Karpas-422 (cell line): ENCODE results near the gene SCAF11. TPM values are rescaled to one million over a fixed set of nuclear protein-coding genes. Genes with fewer than 3 reads are reported as not detected.

ENCODE experiments used
- DNase-seq: peaks from one replicate; pipeline ENCODE4 v3.0.0-alpha.2; 2015
- H2AFZ ChIP-seq: fragments of 200-600 bp; sonication (generic); 2 replicates; pipeline ENCODE4 v1.6.1; 2014; ENCODE audit warnings: antibody characterized with exemption, low read length, mixed read lengths
- H3K27ac ChIP-seq: fragments of 200-600 bp; sonication (generic); 2 replicates; pipeline ENCODE4 v1.5.1; 2014; ENCODE audit warnings: mild to moderate bottlenecking, low read length, moderate library complexity
- H3K27me3 ChIP-seq: fragments of 200-600 bp; sonication (generic); 2 replicates; pipeline ENCODE4 v1.6.1; 2014; ENCODE audit warnings: low read length, mixed read lengths
- H3K36me3 ChIP-seq: fragments of 200-600 bp; sonication (generic); 2 replicates; pipeline ENCODE4 v1.6.1; 2014; ENCODE audit warnings: low read length, mixed read lengths; ENCODE audit not compliant: insufficient read depth
- H3K4me1 ChIP-seq: fragments of 200-600 bp; sonication (generic); 2 replicates; pipeline ENCODE4 v1.6.1; 2014; ENCODE audit warnings: mild to moderate bottlenecking, low read length, mixed read lengths
- H3K4me2 ChIP-seq: fragments of 200-600 bp; sonication (generic); 2 replicates; pipeline ENCODE4 v1.6.1; 2014; ENCODE audit warnings: low read length, low read depth, mild to moderate bottlenecking; ENCODE audit not compliant: poor library complexity, severe bottlenecking
- H3K4me3 ChIP-seq: fragments of 200-600 bp; sonication (generic); 2 replicates; pipeline ENCODE4 v1.5.1; 2014; ENCODE audit warnings: mild to moderate bottlenecking, antibody characterized with exemption, low read length, mixed read lengths
- H3K79me2 ChIP-seq: fragments of 200-600 bp; sonication (generic); 2 replicates; pipeline ENCODE4 v1.6.1; 2014; ENCODE audit warnings: mild to moderate bottlenecking, low read length, mixed read lengths
- H3K9ac ChIP-seq: fragments of 200-600 bp; sonication (generic); 2 replicates; pipeline ENCODE4 v1.6.0; 2014; ENCODE audit warnings: low read length
- H3K9me2 ChIP-seq: fragments of 200-600 bp; sonication (generic), shearing (Covaris generic); replicated peaks from 2 replicates; pipeline ENCODE4 v1.6.0; 2014; ENCODE audit warnings: mild to moderate bottlenecking, low read length, moderate library complexity; ENCODE audit not compliant: insufficient read depth
- H3K9me3 ChIP-seq: fragments of 300-700, 200-600 bp; sonication (generic); 2 replicates; pipeline ENCODE4 v1.6.1; 2014; ENCODE audit warnings: low read length, mixed read lengths
- H4K20me1 ChIP-seq: fragments of 200-600 bp; sonication (generic); 2 replicates; pipeline ENCODE4 v1.6.1; 2014; ENCODE audit warnings: mild to moderate bottlenecking, antibody characterized with exemption, low read length, low read depth; ENCODE audit not compliant: insufficient read depth
- small RNA-seq: library from RNA; depleted of rRNA; stranded (forward); fragments of <200 nt; gene quantifications from one replicate; pipeline ENCODE3, GENCODE V24; 2014
- total RNA-seq: library from RNA; depleted of rRNA; stranded (reverse); fragments of >200 nt; shearing (Covaris generic); gene quantifications from 2 replicates; pipeline ENCODE4 v1.2.3, GENCODE V29; 2014; ENCODE audit warnings: low replicate concordance

SCAF11 gene
- total RNA-seq, 1 experiment from 2014 or later = 150 TPM

GRCh38 chr12:45879363-45879895 lies 110.9 kb downstream of the SCAF11 start:
- Histone ChIP-seq H3K36me3 (peaks cover 73% of the 10 kb centered on the region), H4K20me1 (no peaks in the 10 kb centered on the region), H3K4me2 (no peak overlapping the region), H3K4me1 (no peaks in the 10 kb centered on the region), H3K4me3 (no peak overlapping the region), H3K9ac (no peak overlapping the region), H3K79me2 (peaks cover 68% of the 10 kb centered on the region), H3K9me2 (no peaks in the 10 kb centered on the region), H3K27me3 (no peaks in the 10 kb centered on the region), H3K27ac (no peak overlapping the region), H2AFZ (no peak overlapping the region), H3K9me3 (peaks cover 9% of the 10 kb centered on the region; the same call in 1 of the 2 replicates)
- DNase-seq = no peak

- no peak for DNase-seq
Observed at GRCh38 chr12:45878630-45879255, 111.6 kb downstream of the SCAF11 start.

GRCh38 chr12:45877069-45877468 lies 113.3 kb downstream of the SCAF11 start:
- Histone ChIP-seq H3K9ac (no peak overlapping the region), H3K36me3 (peaks cover 63% of the 10 kb centered on the region), H4K20me1 (no peaks in the 10 kb centered on the region), H3K9me2 (no peaks in the 10 kb centered on the region), H2AFZ (no peak overlapping the region), H3K79me2 (peaks cover 56% of the 10 kb centered on the region), H3K4me3 (no peak overlapping the region), H3K27me3 (no peaks in the 10 kb centered on the region), H3K9me3 (no peaks in the 10 kb centered on the region), H3K4me2 (no peak overlapping the region), H3K4me1 (no peaks in the 10 kb centered on the region), H3K27ac (no peak overlapping the region)
- no peak for DNase-seq

More at GRCh38 chr12:45878630-45879255, 111.6 kb downstream of the SCAF11 start:
- Histone ChIP-seq H3K27ac (no peak overlapping the region), H2AFZ (no peak overlapping the region), H3K9me3 (peaks cover 9% of the 10 kb centered on the region; the same call in 1 of the 2 replicates), H3K79me2 (peaks cover 66% of the 10 kb centered on the region), H3K9me2 (no peaks in the 10 kb centered on the region), H3K4me2 (no peak overlapping the region), H3K4me3 (no peak overlapping the region), H3K4me1 (no peaks in the 10 kb centered on the region), H3K36me3 (peaks cover 72% of the 10 kb centered on the region), H3K9ac (no peak overlapping the region), H4K20me1 (no peaks in the 10 kb centered on the region), H3K27me3 (no peaks in the 10 kb centered on the region)

GRCh38 chr12:45872446-45872845 lies 117.9 kb downstream of the SCAF11 start:
- H3K9me3 ChIP-seq = no peaks in the 10 kb centered on the region
- no peaks in the 10 kb centered on the region for H3K27me3 ChIP-seq
- no peak overlapping the region for H3K4me2 ChIP-seq
- no peak overlapping the region for H3K27ac ChIP-seq
- H3K36me3 ChIP-seq = peaks cover 30% of the 10 kb centered on the region
- no peak overlapping the region for H3K9ac ChIP-seq
- no peaks in the 10 kb centered on the region for H3K4me1 ChIP-seq
- no peaks in the 10 kb centered on the region for H3K9me2 ChIP-seq
- no peak overlapping the region for H3K4me3 ChIP-seq
- DNase-seq = no peak
- H2AFZ ChIP-seq = no peak overlapping the region
- peaks cover 23% of the 10 kb centered on the region; the same call in 1 of the 2 replicates for H3K79me2 ChIP-seq
- no peaks in the 10 kb centered on the region for H4K20me1 ChIP-seq

Small RNA genes lying within 50 kb of the gene (small RNA-seq; reads per million reads assigned to genes)
- not detected for gene RN7SL246P
